ENCODE results near the gene NLGN1.
"Not testable (repeated sequence)": the region's sequence is repeated elsewhere in the genome, so short reads cannot be mapped to it uniquely, and the experiment has no call there.

NLGN1 gene

GRCh38 chr3:173567997-173568396, 170.5 kb downstream of the NLGN1 start:
- no peak for FAIRE-seq

GRCh38 chr3:173568623-173569022, 171.1 kb downstream of the NLGN1 start:
- no peak for FAIRE-seq

- no peak for FAIRE-seq
Observed at GRCh38 chr3:173583496-173583895, 186.0 kb downstream of the NLGN1 start.

GRCh38 chr3:173584093-173584837, 186.7 kb downstream of the NLGN1 start:
- peak; percentile 86 for FAIRE-seq

- FAIRE-seq = no peak
Observed at GRCh38 chr3:173584838-173585831, 187.6 kb downstream of the NLGN1 start.

DNA sequence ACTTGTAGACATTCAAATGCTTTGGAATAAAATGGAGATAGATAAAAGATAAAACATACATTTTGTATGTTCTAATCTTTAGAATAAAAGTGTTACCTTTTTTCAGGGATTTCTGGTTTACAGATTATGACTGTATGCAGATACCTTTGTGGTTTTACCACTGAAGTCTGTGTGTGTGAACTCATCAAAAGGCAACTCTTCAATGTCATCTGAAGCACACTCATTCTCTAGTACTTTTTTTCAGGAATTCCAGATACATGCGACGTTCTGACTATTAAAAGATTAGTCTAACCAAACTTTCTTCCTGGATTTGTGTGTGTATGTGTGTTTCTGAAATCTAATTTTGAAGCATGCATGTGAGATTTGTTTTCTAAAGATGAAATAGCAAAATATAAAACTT, 188.6 kb downstream of the NLGN1 start:
- FAIRE-seq = no peak

GRCh38 chr3:173587055-173587454, 189.5 kb downstream of the NLGN1 start:
- no peak for FAIRE-seq

- FAIRE-seq = no peak
Observed at GRCh38 chr3:173588556-173588955, 191.0 kb downstream of the NLGN1 start.

DNA sequence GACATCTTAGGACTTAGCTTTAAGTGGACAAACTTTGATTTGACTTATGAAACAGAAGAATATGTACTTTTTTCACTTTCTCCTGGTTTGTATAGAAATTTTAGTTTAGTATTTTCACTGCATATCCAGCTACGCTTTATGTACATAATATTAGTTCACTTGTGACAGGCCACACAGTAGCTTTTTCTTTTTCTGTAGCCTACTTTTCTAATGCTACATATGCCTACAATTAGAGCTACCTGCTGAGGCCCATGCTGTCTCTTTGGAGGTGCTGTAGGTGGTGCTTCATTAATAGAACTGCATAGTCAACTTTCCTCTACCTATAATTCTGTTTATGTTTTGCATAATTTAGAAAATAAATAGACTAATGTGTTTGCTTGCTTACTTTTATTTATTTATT, 191.6 kb downstream of the NLGN1 start:
- FAIRE-seq = no peak

DNA sequence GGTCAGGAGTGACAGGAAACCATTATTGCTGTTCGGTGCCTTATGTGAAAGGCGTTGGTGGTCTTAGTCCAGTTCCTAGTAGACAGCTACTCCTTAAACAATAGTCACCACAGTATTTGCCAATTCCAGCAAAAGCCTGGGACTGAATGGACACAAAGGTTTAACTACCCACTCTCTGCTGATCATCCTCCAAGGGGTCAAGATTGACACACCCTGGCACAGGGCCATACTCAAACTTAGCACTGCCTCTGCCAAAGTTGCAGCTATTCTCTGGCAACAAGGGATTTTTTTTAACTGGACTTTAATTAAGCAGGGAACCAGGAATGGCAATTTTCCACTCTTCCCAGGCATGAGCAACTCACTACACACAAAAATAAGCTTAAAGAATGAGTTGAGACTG, 193.9 kb downstream of the NLGN1 start:
- no peak for FAIRE-seq

GRCh38 chr3:173594881-173595280, 197.3 kb downstream of the NLGN1 start:
- FAIRE-seq = not testable (repeated sequence)

DNA sequence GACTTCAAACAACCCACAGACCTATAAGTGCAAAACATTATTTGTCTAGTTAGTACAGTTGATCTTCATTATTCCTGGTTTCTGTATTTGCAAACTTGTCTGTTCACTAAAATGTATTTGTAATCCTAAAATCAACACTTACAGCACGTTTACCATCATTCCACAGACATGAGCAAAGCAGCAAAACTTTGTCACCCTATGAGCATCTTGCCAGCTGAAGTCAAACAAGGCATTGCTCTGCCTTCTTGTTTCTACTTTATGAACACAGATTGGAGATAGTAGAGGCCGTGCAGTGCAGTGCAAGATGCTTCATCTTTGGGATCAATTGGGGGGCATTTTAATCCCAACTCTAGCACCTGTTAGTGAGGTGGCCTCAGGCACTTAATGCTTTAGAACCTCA, 202.1 kb downstream of the NLGN1 start:
- FAIRE-seq = no peak

DNA sequence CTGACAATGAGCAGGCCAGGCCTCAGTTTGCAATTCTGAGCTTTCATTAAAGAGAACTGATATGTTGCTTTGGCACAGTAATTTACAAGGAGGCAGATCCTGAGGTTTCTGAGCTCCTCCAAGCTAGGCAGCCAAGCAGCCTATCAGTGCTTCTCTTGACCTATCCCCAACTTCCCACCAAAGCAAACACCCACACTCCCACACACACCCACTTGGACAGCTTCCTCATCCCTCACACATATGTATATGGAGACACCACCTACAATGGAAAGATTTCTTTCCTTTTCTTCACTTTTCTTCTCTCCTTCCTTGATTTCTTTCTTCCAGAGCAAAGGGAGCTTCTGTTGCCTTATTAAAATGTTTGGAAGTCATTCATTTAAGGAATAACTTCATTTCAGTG, 217.0 kb downstream of the NLGN1 start:
- FAIRE-seq = no peak

- no peak for FAIRE-seq
Observed at GRCh38 chr3:173615661-173616060, 218.1 kb downstream of the NLGN1 start.

DNA sequence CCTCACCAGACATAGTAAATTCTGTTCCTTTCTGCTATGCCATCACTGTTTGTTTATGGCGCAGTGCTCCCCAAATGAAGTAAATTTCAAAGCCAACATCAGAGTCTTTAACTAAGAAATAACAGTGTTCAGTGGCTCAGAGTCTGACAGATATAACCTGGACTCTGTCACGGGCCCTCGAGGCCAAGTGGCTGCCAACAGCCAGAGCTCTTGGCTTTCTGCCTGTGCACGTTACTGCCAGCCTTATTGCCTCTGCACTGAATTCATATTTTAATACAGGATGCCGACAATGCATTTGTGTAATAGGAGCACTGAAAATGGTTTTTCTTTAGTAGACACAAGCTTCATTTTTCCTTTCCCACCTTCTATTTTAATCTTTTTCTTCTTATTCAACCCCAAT, 219.9 kb downstream of the NLGN1 start:
- no peak for FAIRE-seq

DNA sequence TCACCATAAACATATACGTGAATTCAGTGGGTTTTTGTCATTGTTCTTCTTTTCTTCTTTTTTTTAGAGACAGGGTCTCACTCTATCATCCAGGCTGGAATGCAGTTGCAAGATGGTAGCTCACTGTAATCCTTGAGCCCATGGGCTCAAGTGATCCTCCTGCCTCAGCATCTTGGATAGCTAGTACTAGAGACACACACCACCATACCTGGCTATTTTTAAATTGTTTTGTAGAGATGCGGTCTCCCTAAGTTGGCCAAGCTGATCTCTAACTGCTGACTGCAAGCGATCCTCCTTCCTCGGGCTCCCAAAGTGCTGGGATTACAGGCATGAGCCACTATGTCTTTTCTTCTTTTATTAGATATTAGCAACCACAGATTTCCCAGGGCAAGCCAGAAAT, 220.6 kb downstream of the NLGN1 start:
- FAIRE-seq = no peak

GRCh38 chr3:173618703-173619102, 221.2 kb downstream of the NLGN1 start:
- no peak for FAIRE-seq

DNA sequence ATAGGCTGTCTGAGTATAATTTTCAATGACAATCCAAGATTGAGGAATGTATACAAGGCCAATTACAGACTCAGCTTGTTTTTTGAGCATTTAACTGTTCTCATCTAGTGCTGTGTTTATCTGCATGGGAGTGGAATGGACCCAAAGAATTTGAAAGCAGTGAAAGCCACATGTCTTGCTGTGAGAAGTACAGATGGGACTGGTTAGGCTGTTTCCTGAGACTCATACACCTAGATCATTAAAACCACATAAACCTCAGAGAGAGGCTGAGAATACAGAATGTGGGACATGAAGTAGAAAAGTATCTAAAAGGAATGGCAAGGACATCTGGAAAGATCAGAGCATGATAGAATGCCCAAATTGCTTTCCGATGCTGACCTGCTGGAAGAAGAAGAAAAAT, 224.6 kb downstream of the NLGN1 start:
- no peak for FAIRE-seq

- FAIRE-seq = no peak
Observed at GRCh38 chr3:173624086-173624485, 226.5 kb downstream of the NLGN1 start.

DNA sequence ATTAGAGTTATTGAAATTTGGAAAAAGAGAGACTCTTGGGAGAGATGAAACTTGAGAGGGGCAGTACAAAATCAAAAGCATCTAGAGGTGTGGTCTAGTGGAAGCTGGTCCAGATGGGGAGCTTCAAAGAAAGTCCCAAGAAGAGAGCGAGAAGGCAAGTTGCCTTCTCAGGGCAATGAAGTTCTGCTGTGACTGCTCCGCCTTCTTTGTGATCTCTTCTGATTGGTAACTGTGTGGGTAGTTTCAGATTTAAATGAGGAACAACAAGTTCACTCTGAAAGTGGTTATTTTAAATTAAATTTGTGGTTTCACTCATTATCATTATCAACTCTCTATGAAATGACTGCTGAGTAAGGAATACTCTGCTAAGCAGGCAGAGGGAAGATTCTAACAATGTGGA, 233.3 kb downstream of the NLGN1 start:
- FAIRE-seq = no peak

DNA sequence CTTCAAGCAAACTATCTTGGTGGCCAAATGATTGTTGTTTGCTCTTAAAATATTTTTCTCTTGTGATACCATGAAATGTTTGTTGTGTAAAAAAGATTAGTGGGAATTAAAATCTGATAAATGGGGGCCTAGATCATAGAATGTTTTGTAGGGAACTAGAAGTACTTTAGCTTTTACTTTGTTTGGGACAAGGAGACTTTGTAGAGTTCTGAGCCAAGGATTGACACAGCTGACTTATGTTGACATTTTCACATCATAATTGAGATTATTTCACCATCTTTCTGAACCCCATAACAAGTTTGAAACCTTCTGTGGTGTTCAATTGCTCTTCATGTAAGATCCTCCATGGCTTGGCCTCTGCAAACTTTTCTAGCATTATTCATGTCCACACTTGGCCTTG, 235.4 kb downstream of the NLGN1 start:
- FAIRE-seq = no peak

GRCh38 chr3:173635826-173636225, 238.3 kb downstream of the NLGN1 start:
- FAIRE-seq = no peak

DNA sequence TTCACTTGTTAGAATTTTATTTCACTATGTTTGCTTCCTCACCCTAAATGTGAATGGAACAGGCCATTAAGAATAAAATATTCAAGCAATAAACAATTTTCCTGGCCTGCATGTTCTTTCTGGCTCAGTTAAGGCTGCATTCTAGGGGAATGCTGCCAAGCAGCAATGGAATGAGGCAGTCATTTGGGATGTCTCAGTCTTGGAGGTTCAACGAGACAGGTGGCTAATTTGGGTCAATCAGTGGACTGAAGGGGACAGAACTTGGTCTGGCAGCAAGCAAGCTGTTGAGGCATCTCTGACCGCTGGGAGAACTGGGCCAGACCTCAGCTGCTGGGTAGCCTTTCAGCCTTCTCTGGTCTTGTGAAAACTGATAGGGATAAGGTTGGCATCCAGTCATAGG, 241.6 kb downstream of the NLGN1 start:
- FAIRE-seq = no peak

- FAIRE-seq = no peak
Observed at GRCh38 chr3:173641696-173642095, 244.2 kb downstream of the NLGN1 start.

Data from endometrium (tissue), 2 donors.